K562 (cell line): ENCODE data around the gene MLLT3. TPM values are rescaled to one million over a fixed set of nuclear protein-coding genes. Genes with fewer than 3 reads are reported as not detected.

Experiments used
- ATAC-seq: fragments of 200-7000 bp; cut with Tn5 transposase; 3 replicates; pipeline ENCODE4 v1.9.1; 2020; ENCODE audit warnings: moderate library complexity
- BruUV-seq: library from RNA; stranded (reverse); fragments of 400-500 nt; replicated peaks from 2 replicates; lab custom pipeline; 2021; lab: Mats Ljungman, UMichigan
- CTCF ChIA-PET: fragments of 300-600 bp; formaldehyde crosslinking; extraction: SDS; loops from one replicate; lab custom pipeline; 2021; ENCODE audit warnings: low intra/inter-chr PET ratio; lab: Yijun Ruan, JAX
- POLR2A ChIA-PET: fragments of 300-600, 350-650 bp; sonication (Branson Sonifier 250); formaldehyde crosslinking; extraction: SDS; loops from one replicate; lab custom pipeline; 2021; ENCODE audit warnings: antibody characterized with exemption, inconsistent platforms; lab: Yijun Ruan, JAX
- DNase-seq, 4 experiments: peaks; one replicate each; pipeline versions ENCODE4 v3.0.0 to v3.0.0-alpha.2; 2011 to 2018; ENCODE audit warnings: low spot score in 3 of 4, mixed read lengths in 3 of 4; ENCODE audit errors: extremely low read depth in 1 of 4
- FAIRE-seq: peaks from 2 replicates; lab custom pipeline; 2011; peaks lifted over from hg19 to GRCh38; lab: Jason Lieb, UNC
- H2AFZ ChIP-seq: 2 replicates; pipeline ENCODE4 v1.6.0; 2011; ENCODE audit warnings: low read depth, low read length, control low read depth, inconsistent platforms
- H3K27ac ChIP-seq: fragments of 200-600 bp; 3 replicates; pipeline ENCODE4 v1.8.0; 2011; ENCODE audit warnings: low read depth, mild to moderate bottlenecking, control low read depth, inconsistent platforms, low read length, moderate library complexity, mixed read lengths; ENCODE audit errors: extremely low read depth
- H3K27me3 ChIP-seq, 2 experiments: fragments of 300-600 bp in 1 of 2; 2 replicates in 1 of 2; 3 replicates in 1 of 2; pipeline versions ENCODE4 v1.6.0 to v1.8.0; 2011; ENCODE audit warnings: inconsistent platforms in 2 of 2, low read length in 2 of 2, mild to moderate bottlenecking in 1 of 2, mixed read lengths in 1 of 2, moderate library complexity in 1 of 2; ENCODE audit not compliant: control insufficient read depth in 2 of 2, insufficient read depth in 2 of 2
- H3K36me3 ChIP-seq: fragments of 300-600 bp; 3 replicates; pipeline ENCODE4 v1.8.0; 2011; ENCODE audit warnings: mild to moderate bottlenecking, low read length, inconsistent platforms; ENCODE audit not compliant: control insufficient read depth, insufficient read depth
- H3K4me1 ChIP-seq, 2 experiments: fragments of 200-600 bp in 1 of 2; replicated peaks in 1 of 2; 2 replicates in 1 of 2; 3 replicates in 1 of 2; pipeline versions ENCODE4 v1.5.1 to v1.8.0; 2011; ENCODE audit warnings: inconsistent platforms in 2 of 2, low read length in 2 of 2, mild to moderate bottlenecking in 1 of 2, mixed read lengths in 1 of 2, moderate library complexity in 1 of 2; ENCODE audit not compliant: control insufficient read depth in 2 of 2, insufficient read depth in 2 of 2
- H3K4me2 ChIP-seq: 2 replicates; pipeline ENCODE4 v1.6.1; 2011; ENCODE audit warnings: low read length, control low read depth, inconsistent platforms, mixed read lengths; ENCODE audit not compliant: insufficient read depth
- H3K4me3 ChIP-seq: fragments of 200-600 bp; sonication (generic), shearing (Covaris generic); 2 replicates; pipeline ENCODE4 v1.5.1; 2016; ENCODE audit warnings: control low read depth, inconsistent platforms
- H3K79me2 ChIP-seq: fragments of 200-600 bp; 3 replicates; pipeline ENCODE4 v1.8.0; 2011; ENCODE audit warnings: low read length, inconsistent platforms; ENCODE audit not compliant: control insufficient read depth, insufficient read depth
- H3K9ac ChIP-seq, 2 experiments: 2 replicates each; pipeline versions ENCODE4 v1.6.0 to v1.6.1; 2011; ENCODE audit warnings: low read depth in 2 of 2, low read length in 2 of 2, control low read depth in 1 of 2, inconsistent platforms in 1 of 2, mild to moderate bottlenecking in 1 of 2, mixed read lengths in 1 of 2; ENCODE audit not compliant: insufficient read depth in 1 of 2
- H3K9me1 ChIP-seq: one replicate; pipeline ENCODE4 v1.6.0; 2011; ENCODE audit warnings: inconsistent platforms, mild to moderate bottlenecking, low read length, moderate library complexity; ENCODE audit not compliant: control insufficient read depth, insufficient read depth
- H3K9me3 ChIP-seq: replicated peaks from 2 replicates; pipeline ENCODE4 v1.5.1; 2011; ENCODE audit warnings: low read depth, low read length, inconsistent platforms; ENCODE audit not compliant: control insufficient read depth, insufficient read depth
- H4K20me1 ChIP-seq: replicated peaks from 2 replicates; pipeline ENCODE4 v1.6.1; 2011; ENCODE audit warnings: low read length, inconsistent platforms, mixed read lengths; ENCODE audit not compliant: control insufficient read depth, insufficient read depth
- GATAD2A ChIP-seq: fragments of 450-650 bp; IDR thresholded peaks from 2 replicates; pipeline ENCODE4 v1.6.1; 2017
- NR4A1 ChIP-seq, 2 experiments: fragments of 250-450 bp in 1 of 2; fragments of 450-650 bp in 1 of 2; sonication (Bioruptor Pico) in 1 of 2; IDR thresholded peaks; 2 replicates each; pipeline versions ENCODE4 v1.4.0 to v1.6.1; 2016 to 2020; ENCODE audit warnings: mild to moderate bottlenecking in 2 of 2, missing compliant biosample characterization in 1 of 2, missing genetic modification characterization in 1 of 2, moderate library complexity in 1 of 2
- ZC3H8 ChIP-seq: fragments of 450-650 bp; IDR thresholded peaks from 2 replicates; pipeline ENCODE4 v1.6.1; 2017
- ZNF274 ChIP-seq: IDR thresholded peaks from 2 replicates; pipeline ENCODE4 v1.6.1; 2011; ENCODE audit warnings: low read depth, mild to moderate bottlenecking, low read length, moderate library complexity, borderline replicate concordance
- WGBS: fragments of 100-300 bp; shearing (Covaris generic); methylation state at CpG from one replicate; pipeline ENCODE4 v1.1.6; 2016; ENCODE audit warnings: low coverage, mixed read lengths; ENCODE audit not compliant: insufficient coverage; ENCODE audit errors: missing lambda C conversion rate; 5-methylcytosine and 5-hydroxymethylcytosine counted together
- in situ Hi-C: fragments of 300-500 bp; cut with MboI; formaldehyde crosslinking; loops from 4 replicates; pipeline ENCODE4 v1.15.0; 2018; ENCODE audit warnings: inconsistent platforms, mixed read lengths
- intact Hi-C: fragments of 100-400 bp; cut with micrococcal nuclease; formaldehyde crosslinking; loops from 2 replicates; pipeline ENCODE4 v1.14.2; 2022
- polyA plus RNA-seq, 8 experiments: library from polyadenylated mRNA; depleted of rRNA in 4 of 8; stranded (reverse) in 5 of 8; unstranded in 3 of 8; fragments of >200 nt; fragmentation: Nextera tagmentation in 2 of 8; fragmentation: Illumina TruSeq in 1 of 8; extraction: Ambion mirVana in 2 of 8; extraction: Trizol in 1 of 8; gene quantifications; 2 replicates each; pipeline versions ENCODE4 v1.2.1 to v1.2.3, GENCODE V29; 2011 to 2014; ENCODE audit warnings: inconsistent platforms in 1 of 8, missing spikeins in 1 of 8
- total RNA-seq, 7 experiments: library from RNA; depleted of rRNA in 6 of 7; stranded (reverse); fragments of >200 nt in 6 of 7; fragmentation: Illumina TruSeq in 2 of 7; extraction: Trizol in 2 of 7; gene quantifications; 2 replicates each; pipeline versions ENCODE4 v1.2.1 to v1.2.3, GENCODE V29; 2011 to 2021; ENCODE audit warnings: low replicate concordance in 1 of 7
- TF ChIP-seq, protein P1 (sequence below): fragments of 450-650 bp; IDR thresholded peaks from 2 replicates; pipeline ENCODE4 v1.6.1; 2016; ENCODE audit warnings: mild to moderate bottlenecking

The MLLT3 gene
- total and polyA plus RNA-seq, 9 of the 15 experiments (the other 6 are each of a cell fraction or from before 2014, with no cell fraction given): 0.07 to 0.42 (median 0.22) TPM; not detected in 4

DNA sequence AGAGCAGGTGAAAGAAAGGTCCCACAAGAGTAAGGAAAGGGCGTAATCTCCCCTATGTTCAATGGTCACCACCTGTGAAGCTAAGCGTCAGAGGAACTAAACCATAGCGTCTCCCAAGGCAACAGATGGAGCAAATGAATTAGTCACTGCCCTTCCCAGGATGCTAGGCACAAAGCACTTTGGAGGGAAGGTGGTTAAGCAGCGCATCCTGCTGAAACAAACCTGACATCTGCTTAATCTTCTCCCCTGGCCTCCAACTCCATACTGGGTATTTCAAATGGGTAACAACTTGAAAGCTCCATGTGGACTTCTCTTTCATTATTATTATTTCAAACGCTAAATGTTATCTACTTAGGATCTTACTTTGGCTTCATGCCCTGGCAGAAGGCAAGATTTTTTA lies 227.3 kb downstream of the MLLT3 start:
- Histone ChIP-seq H3K27me3 (no peaks in the 10 kb centered on the region), H3K4me3 (no peak overlapping the region), H2AFZ (no peak overlapping the region), H3K4me2 (no peak overlapping the region), H3K9me1 (no peaks in the 10 kb centered on the region), H3K9me3 (no peaks in the 10 kb centered on the region), H3K36me3 (no peaks in the 10 kb centered on the region), H3K27ac (no peak overlapping the region), H3K4me1 (no peaks in the 10 kb centered on the region), H3K9ac (no peak overlapping the region), H4K20me1 (no peaks in the 10 kb centered on the region), H3K79me2 (no peaks in the 10 kb centered on the region)
- WGBS: 0% methylated on average over 4 of the region's 5 CpGs
- intact Hi-C loops: no loop called here
- ChIA-PET CTCF (no interaction called here), POLR2A (no interaction called here)
- no TSS peak for BruUV-seq
- in situ Hi-C loops: no loop called here
- ATAC-seq (no peak), FAIRE-seq (no peak), DNase-seq (no peak)
- TF ChIP-seq, protein P1, sequence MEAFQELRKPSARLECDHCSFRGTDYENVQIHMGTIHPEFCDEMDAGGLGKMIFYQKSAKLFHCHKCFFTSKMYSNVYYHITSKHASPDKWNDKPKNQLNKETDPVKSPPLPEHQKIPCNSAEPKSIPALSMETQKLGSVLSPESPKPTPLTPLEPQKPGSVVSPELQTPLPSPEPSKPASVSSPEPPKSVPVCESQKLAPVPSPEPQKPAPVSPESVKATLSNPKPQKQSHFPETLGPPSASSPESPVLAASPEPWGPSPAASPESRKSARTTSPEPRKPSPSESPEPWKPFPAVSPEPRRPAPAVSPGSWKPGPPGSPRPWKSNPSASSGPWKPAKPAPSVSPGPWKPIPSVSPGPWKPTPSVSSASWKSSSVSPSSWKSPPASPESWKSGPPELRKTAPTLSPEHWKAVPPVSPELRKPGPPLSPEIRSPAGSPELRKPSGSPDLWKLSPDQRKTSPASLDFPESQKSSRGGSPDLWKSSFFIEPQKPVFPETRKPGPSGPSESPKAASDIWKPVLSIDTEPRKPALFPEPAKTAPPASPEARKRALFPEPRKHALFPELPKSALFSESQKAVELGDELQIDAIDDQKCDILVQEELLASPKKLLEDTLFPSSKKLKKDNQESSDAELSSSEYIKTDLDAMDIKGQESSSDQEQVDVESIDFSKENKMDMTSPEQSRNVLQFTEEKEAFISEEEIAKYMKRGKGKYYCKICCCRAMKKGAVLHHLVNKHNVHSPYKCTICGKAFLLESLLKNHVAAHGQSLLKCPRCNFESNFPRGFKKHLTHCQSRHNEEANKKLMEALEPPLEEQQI: no peak
- no peak for TF ChIP-seq ZC3H8
- no peak for TF ChIP-seq ZNF274
- no peak for TF ChIP-seq GATAD2A
- no peak for TF ChIP-seq NR4A1 (CRISPR knock-in tag; IDR thresholded peaks at IDR 0.05)
- no peak for TF ChIP-seq NR4A1 (tag; IDR thresholded peaks at IDR 0.05)
